Left lung (tissue), 10 donors: Measurements from ENCODE around the gene COL19A1. TPM values are rescaled to one million over a fixed set of nuclear protein-coding genes. Genes with fewer than 3 reads are reported as not detected.

Source experiments
- ATAC-seq: fragments of 200-7000 bp; cut with Tn5 transposase; one replicate; pipeline ENCODE4 v1.9.1; 2020; ENCODE audit warnings: moderate library complexity
- DNase-seq, 4 donors: peaks; one replicate each; pipeline ENCODE4 v3.0.0-alpha.2; 2013 to 2020
- H3K27ac ChIP-seq, 2 donors: fragments of 200-600 bp; sonication (generic) in 1 of 2; one replicate each; pipeline versions ENCODE4 v1.5.0 to v1.8.0; 2020 to 2021
- H3K27me3 ChIP-seq, 2 donors: fragments of 200-600 bp; sonication (generic) in 1 of 2; one replicate each; pipeline versions ENCODE4 v1.5.0 to v1.8.0; 2020 to 2021
- H3K36me3 ChIP-seq, 2 donors: fragments of 200-600 bp; sonication (generic) in 1 of 2; one replicate each; pipeline versions ENCODE4 v1.5.0 to v1.8.0; 2020 to 2021
- H3K4me1 ChIP-seq, 2 donors: fragments of 200-600 bp; one replicate each; pipeline ENCODE4 v1.8.0; 2021
- H3K4me3 ChIP-seq, 2 donors: fragments of 200-600 bp; sonication (generic) in 1 of 2; one replicate each; pipeline versions ENCODE4 v1.5.0 to v1.8.0; 2020 to 2021; ENCODE audit warnings: mild to moderate bottlenecking in 1 of 2
- H3K9me3 ChIP-seq, 2 donors: fragments of 200-600 bp; sonication (generic) in 1 of 2; one replicate each; pipeline versions ENCODE4 v1.5.0 to v1.8.0; 2020 to 2021
- CTCF ChIP-seq, 2 donors: fragments of 200-600 bp; sonication (generic) in 1 of 2; IDR thresholded peaks; one replicate each; pipeline versions ENCODE4 v1.5.0 to v1.8.0; 2021; ENCODE audit warnings: antibody characterized with exemption in 2 of 2
- intact Hi-C, 2 donors: fragments of 100-400 bp; cut with DNase I; formaldehyde crosslinking; loops; one replicate each; pipeline versions ENCODE4 v1.11.2 to v1.14.2; 2022
- polyA plus RNA-seq, 6 donors: library from polyadenylated mRNA; unstranded; fragments of 120-200 nt; gene quantifications; one replicate each; pipeline ENCODE4 v1.2.1, GENCODE V29; 2013; ENCODE audit not compliant: insufficient read length in 6 of 6
- total RNA-seq, 2 donors: library from RNA; stranded (reverse); fragmentation: NEBNext Ultra II Directional; extraction: Animal tissue kit (Norgen Biotek cat#: 25700); gene quantifications; one replicate each; pipeline ENCODE4 v1.2.1, GENCODE V29; 2021
- donor health status: DM: no; HTN: yes; CAD: no.
- donor health status: DM: no; HTN: no; CAD: no.

COL19A1 gene
- total and polyA plus RNA-seq, 8 donors, result 0.10 to 0.77 (median 0.70) TPM

GRCh38 chr6:69835414-69836179, 30.8 kb upstream of the COL19A1 start:
- Histone ChIP-seq H3K4me1 (no peaks in the 10 kb centered on the region), H3K27me3 (no peaks in the 10 kb centered on the region), H3K27ac (no peak overlapping the region), H3K4me3 (no peak overlapping the region), H3K9me3 (no peaks in the 10 kb centered on the region), H3K36me3 (no peaks in the 10 kb centered on the region)
- peak; percentile 65 to 67 for TF ChIP-seq CTCF (IDR thresholded peaks at IDR 0.05)
- intact Hi-C loops, result loop anchor here in 1 of 2 donors (10.0 kb wide), 1 partner anchor 269 kb away; no protein-coding TSS in a partner anchor
- ATAC-seq (peak; percentile 93), DNase-seq (peak in 1 of 4 donors; percentile 79)

GRCh38 chr6:69841862-69842261, 24.5 kb upstream of the COL19A1 start:
- DNase-seq (no peak), ATAC-seq (no peak)
- Histone ChIP-seq H3K27me3 (peaks cover 0 to 11% of the 10 kb centered on the region in 2 donors), H3K27ac (no peak overlapping the region), H3K4me1 (no peaks in the 10 kb centered on the region), H3K9me3 (no peaks in the 10 kb centered on the region), H3K4me3 (no peak overlapping the region), H3K36me3 (no peaks in the 10 kb centered on the region)
- TF ChIP-seq CTCF (IDR thresholded peaks at IDR 0.05), result no peak
- intact Hi-C loops, result no loop called here

GRCh38 chr6:69843189-69843588, 23.2 kb upstream of the COL19A1 start:
- intact Hi-C loops, result no loop called here
- DNase-seq (no peak), ATAC-seq (no peak)
- H3K27me3 ChIP-seq, result peaks cover 0 to 11% of the 10 kb centered on the region in 2 donors
- no peak for TF ChIP-seq CTCF (IDR thresholded peaks at IDR 0.05)
- H3K27ac ChIP-seq, result no peak overlapping the region
- H3K9me3 ChIP-seq, result no peaks in the 10 kb centered on the region
- no peaks in the 10 kb centered on the region for H3K36me3 ChIP-seq
- H3K4me3 ChIP-seq, result no peak overlapping the region
- no peaks in the 10 kb centered on the region for H3K4me1 ChIP-seq

GRCh38 chr6:69846312-69846711, 20.0 kb upstream of the COL19A1 start:
- Histone ChIP-seq H3K27me3 (peaks cover 0 to 6% of the 10 kb centered on the region in 2 donors), H3K27ac (no peak overlapping the region)
- intact Hi-C loops, result no loop called here

More at GRCh38 chr6:69846312-69846711, 20.0 kb upstream of the COL19A1 start:
- H3K4me1 ChIP-seq, result no peaks in the 10 kb centered on the region
- H3K36me3 ChIP-seq, result no peaks in the 10 kb centered on the region
- DNase-seq (no peak), ATAC-seq (no peak)
- H3K9me3 ChIP-seq, result no peaks in the 10 kb centered on the region
- no peak for TF ChIP-seq CTCF (IDR thresholded peaks at IDR 0.05)
- no peak overlapping the region for H3K4me3 ChIP-seq
